Natural killer cell (primary cell): ENCODE measurements around the gene MAN1C1. TPM values are rescaled to one million over a fixed set of nuclear protein-coding genes. Genes with fewer than 3 reads are reported as not detected.
"Not testable (repeated sequence)": the region's sequence is repeated elsewhere in the genome, so short reads cannot be mapped to it uniquely, and the experiment has no call there.

Experiments
- ATAC-seq, 3 donors: fragments of 150-1000 bp in 2 of 3; fragments of 200-7000 bp in 1 of 3; cut with Tn5 transposase; 1 replicate in 1 of 3; 2 replicates in 2 of 3; pipeline ENCODE4 v1.10.0; 2021; ENCODE audit warnings: mild to moderate bottlenecking in 2 of 3, moderate library complexity in 2 of 3
- DNase-seq, 2 donors: peaks; one replicate each; pipeline versions ENCODE4 v3.0.0 to v3.0.0-alpha.2; 2013 to 2021; ENCODE audit warnings: mixed read lengths in 1 of 2
- H3K27ac ChIP-seq: one replicate; pipeline ENCODE4 v1.5.1; 2013; ENCODE audit warnings: mild to moderate bottlenecking, low read length
- H3K27me3 ChIP-seq: one replicate; pipeline ENCODE4 v1.6.1; 2013; ENCODE audit warnings: low read length; ENCODE audit not compliant: control insufficient read depth, insufficient read depth
- H3K36me3 ChIP-seq: one replicate; pipeline ENCODE4 v1.6.1; 2013; ENCODE audit warnings: low read length; ENCODE audit not compliant: control insufficient read depth, insufficient read depth
- H3K4me1 ChIP-seq: one replicate; pipeline ENCODE4 v1.6.1; 2013; ENCODE audit warnings: low read length; ENCODE audit not compliant: control insufficient read depth, insufficient read depth
- H3K4me3 ChIP-seq: one replicate; pipeline ENCODE4 v1.5.1; 2013; ENCODE audit warnings: low read length
- H3K9me3 ChIP-seq: one replicate; pipeline ENCODE4 v1.6.1; 2013; ENCODE audit warnings: low read length; ENCODE audit not compliant: control insufficient read depth, insufficient read depth
- H3K27ac Mint-ChIP-seq, 2 donors: one replicate each; pipeline ENCODE4 v1.8.0; 2022; ENCODE audit warnings: mild to moderate bottlenecking in 2 of 2, mixed read lengths in 2 of 2, moderate library complexity in 1 of 2
- H3K27me3 Mint-ChIP-seq, 2 donors: one replicate each; pipeline ENCODE4 v1.8.0; 2022; ENCODE audit warnings: low read depth in 2 of 2, mixed read lengths in 2 of 2
- H3K36me3 Mint-ChIP-seq: one replicate; pipeline ENCODE4 v1.8.0; 2022; ENCODE audit warnings: mixed read lengths
- H3K4me1 Mint-ChIP-seq, 2 donors: one replicate each; pipeline ENCODE4 v1.8.0; 2022; ENCODE audit warnings: mixed read lengths in 2 of 2
- H3K4me3 Mint-ChIP-seq: one replicate; pipeline ENCODE4 v1.8.0; 2022; ENCODE audit warnings: mild to moderate bottlenecking, moderate library complexity, mixed read lengths
- H3K9me3 Mint-ChIP-seq, 2 donors: one replicate each; pipeline ENCODE4 v1.8.0; 2022; ENCODE audit warnings: mixed read lengths in 2 of 2
- CTCF ChIP-seq: fragments of 200-600 bp; IDR thresholded peaks from one replicate; pipeline ENCODE4 v1.8.0; 2022; ENCODE audit warnings: antibody characterized with exemption
- WGBS: methylation state at CpG from one replicate; pipeline ENCODE4 v1.1.7; 2013; ENCODE audit warnings: missing lambda C conversion rate; ENCODE audit not compliant: insufficient coverage; 5-methylcytosine and 5-hydroxymethylcytosine counted together
- intact Hi-C: fragments of 100-400 bp; cut with micrococcal nuclease; formaldehyde crosslinking; loops from one replicate; pipeline ENCODE4 v1.14.2; 2022
- total RNA-seq, 4 donors: library from RNA; stranded (reverse); fragments of 120-200 nt in 1 of 4; gene quantifications; one replicate each; pipeline versions ENCODE4 v1.2.3 to v1.2.4, GENCODE V29; 2013 to 2022

The MAN1C1 gene
- total RNA-seq, 3 donors from 2014 or later (not counting 1 experiment from before 2014, with no cell fraction given): 3.6 to 7.5 (median 7.1) TPM

GRCh38 chr1:25658791-25659431 is 42.3 kb downstream of the MAN1C1 start:
- no peak overlapping the region for H3K27ac ChIP-seq
- H3K4me3 Mint-ChIP-seq: no peak overlapping the region
- H3K9me3 Mint-ChIP-seq: no peaks in the 10 kb centered on the region
- no peaks in the 10 kb centered on the region for H3K4me1 ChIP-seq
- H3K4me3 ChIP-seq: no peak overlapping the region
- H3K36me3 ChIP-seq: no peaks in the 10 kb centered on the region
- no peak for ATAC-seq
- H3K27me3 Mint-ChIP-seq: no peaks in the 10 kb centered on the region
- no peaks in the 10 kb centered on the region for H3K27me3 ChIP-seq
- H3K27ac Mint-ChIP-seq: no peak overlapping the region
- 86% methylated on average over 13 of the region's 13 CpGs for WGBS
- no peaks in the 10 kb centered on the region for H3K9me3 ChIP-seq
- TF ChIP-seq CTCF: no peak
- no peak for DNase-seq
- no peaks in the 10 kb centered on the region for H3K4me1 Mint-ChIP-seq
- H3K36me3 Mint-ChIP-seq: no peaks in the 10 kb centered on the region
- intact Hi-C loops: no loop called here

- 84% methylated on average over 8 of the region's 8 CpGs for WGBS
Measured at GRCh38 chr1:25661043-25661815, 44.6 kb downstream of the MAN1C1 start.

GRCh38 chr1:25662061-25662460 is 45.5 kb downstream of the MAN1C1 start:
- no peak overlapping the region for H3K4me3 Mint-ChIP-seq
- intact Hi-C loops: no loop called here

More at GRCh38 chr1:25661043-25661815, 44.6 kb downstream of the MAN1C1 start:
- H3K4me1 Mint-ChIP-seq: no peaks in the 10 kb centered on the region
- no peaks in the 10 kb centered on the region for H3K9me3 Mint-ChIP-seq
- Histone ChIP-seq H3K4me1 (no peaks in the 10 kb centered on the region), H3K27ac (no peak overlapping the region), H3K36me3 (no peaks in the 10 kb centered on the region), H3K27me3 (no peaks in the 10 kb centered on the region), H3K4me3 (no peak overlapping the region), H3K9me3 (no peaks in the 10 kb centered on the region)
- H3K27me3 Mint-ChIP-seq: no peaks in the 10 kb centered on the region
- ATAC-seq (no peak), DNase-seq (no peak)
- H3K27ac Mint-ChIP-seq: no peak overlapping the region
- intact Hi-C loops: no loop called here
- no peak for TF ChIP-seq CTCF
- no peaks in the 10 kb centered on the region for H3K36me3 Mint-ChIP-seq
- H3K4me3 Mint-ChIP-seq: no peak overlapping the region

GRCh38 chr1:25662959-25663358 is 46.4 kb downstream of the MAN1C1 start:
- H3K4me1 ChIP-seq, ATAC-seq, H3K27ac Mint-ChIP-seq, intact Hi-C loops, H3K9me3 ChIP-seq, H3K36me3 ChIP-seq, H3K4me1 Mint-ChIP-seq, DNase-seq, H3K4me3 Mint-ChIP-seq, H3K27me3 ChIP-seq, H3K27ac ChIP-seq, H3K9me3 Mint-ChIP-seq, H3K27me3 Mint-ChIP-seq, H3K36me3 Mint-ChIP-seq, H3K4me3 ChIP-seq: not testable (repeated sequence)
- WGBS: no CpG with 5 or more reads among the region's 2 CpGs

More at GRCh38 chr1:25662061-25662460, 45.5 kb downstream of the MAN1C1 start:
- Mint-ChIP-seq H3K27ac (no peak overlapping the region), H3K9me3 (no peaks in the 10 kb centered on the region), H3K36me3 (no peaks in the 10 kb centered on the region), H3K4me1 (no peaks in the 10 kb centered on the region), H3K27me3 (no peaks in the 10 kb centered on the region)
- Histone ChIP-seq H3K9me3 (no peaks in the 10 kb centered on the region), H3K27me3 (no peaks in the 10 kb centered on the region), H3K27ac (no peak overlapping the region), H3K4me3 (no peak overlapping the region), H3K4me1 (no peaks in the 10 kb centered on the region), H3K36me3 (no peaks in the 10 kb centered on the region)
- ATAC-seq (no peak), DNase-seq (no peak)
- 88% methylated on average over 2 of the region's 2 CpGs for whole genome bisulfite sequencing
- TF ChIP-seq CTCF: no peak
